CD4-positive, alpha-beta T cell treated with Interleukin-15 for 1 hour (primary cell): Measurements from ENCODE around the gene COL2A1.

ENCODE experiments used
- DNase-seq: peaks from one replicate; pipeline ENCODE4 v3.0.0-alpha.2; 2020

COL2A1 gene

DNA sequence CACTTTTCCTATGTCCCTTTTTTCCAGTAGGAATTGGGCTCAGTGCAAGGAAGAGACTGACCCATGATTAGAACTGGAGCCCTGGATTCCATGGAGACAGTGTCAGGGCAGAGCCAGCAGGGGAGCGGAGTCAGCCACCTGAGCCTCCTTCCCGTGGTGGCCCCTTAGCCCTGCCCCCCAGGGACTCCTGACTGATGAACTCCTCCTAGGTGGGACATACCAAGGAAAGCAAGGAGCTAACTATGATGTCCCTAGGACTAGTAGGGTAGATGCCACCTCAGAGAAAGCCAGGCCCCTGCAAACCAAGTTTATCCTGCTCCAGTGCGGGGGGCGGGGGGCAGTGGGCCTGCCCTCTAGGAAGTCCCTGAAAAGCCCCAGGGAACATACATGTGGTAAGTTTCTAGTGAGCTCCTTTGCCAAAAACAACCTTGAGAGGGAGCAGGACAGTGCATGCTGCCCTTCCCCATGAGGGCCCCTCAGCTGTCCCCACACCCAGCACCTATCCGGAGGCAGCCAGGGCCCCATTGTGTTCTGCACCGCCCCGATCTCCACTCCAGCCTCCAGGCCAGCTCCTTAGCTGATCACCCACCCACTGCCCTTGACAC is 6.2 kb upstream of the COL2A1 start:
- no peak for DNase-seq

DNA sequence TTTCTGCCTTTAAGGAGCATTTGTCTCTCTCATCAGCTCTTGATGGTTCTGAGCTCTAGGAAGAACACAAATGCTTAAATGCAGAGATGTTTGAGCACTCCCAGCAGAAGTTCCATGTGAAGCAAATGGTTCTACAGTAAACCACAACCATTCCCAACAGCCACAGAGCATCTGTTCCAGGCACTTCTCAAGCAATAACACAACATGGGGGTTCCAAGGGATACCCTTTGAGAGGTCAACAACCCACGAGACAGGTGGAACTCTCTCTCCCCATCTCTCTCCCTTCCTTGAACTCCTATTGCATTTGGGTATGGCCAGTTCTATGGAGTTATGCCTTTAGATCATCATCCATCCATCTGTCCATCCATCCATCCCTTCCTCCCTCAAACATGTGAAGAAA is 5.2 kb upstream of the COL2A1 start:
- no peak for DNase-seq

DNA sequence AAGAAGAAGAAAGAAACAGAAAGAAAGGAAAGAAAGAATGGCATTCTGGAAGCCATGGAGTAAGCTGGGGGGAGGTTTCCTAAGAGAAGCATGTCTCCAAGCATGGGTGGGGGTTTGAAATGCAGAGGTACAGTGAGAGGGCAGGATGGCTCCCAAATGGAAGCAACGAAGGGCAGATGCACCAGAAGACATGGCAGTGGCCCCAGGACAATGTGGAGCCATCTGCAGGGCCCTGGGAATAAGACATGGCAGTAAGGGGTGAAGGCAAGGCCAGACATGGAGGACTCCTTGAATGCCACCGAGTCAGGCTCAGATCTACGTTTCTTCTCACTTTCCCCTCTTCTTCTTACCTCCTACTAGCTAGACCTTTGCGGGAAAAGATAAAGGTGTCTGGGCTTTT is 4.7 kb upstream of the COL2A1 start:
- no peak for DNase-seq

DNA sequence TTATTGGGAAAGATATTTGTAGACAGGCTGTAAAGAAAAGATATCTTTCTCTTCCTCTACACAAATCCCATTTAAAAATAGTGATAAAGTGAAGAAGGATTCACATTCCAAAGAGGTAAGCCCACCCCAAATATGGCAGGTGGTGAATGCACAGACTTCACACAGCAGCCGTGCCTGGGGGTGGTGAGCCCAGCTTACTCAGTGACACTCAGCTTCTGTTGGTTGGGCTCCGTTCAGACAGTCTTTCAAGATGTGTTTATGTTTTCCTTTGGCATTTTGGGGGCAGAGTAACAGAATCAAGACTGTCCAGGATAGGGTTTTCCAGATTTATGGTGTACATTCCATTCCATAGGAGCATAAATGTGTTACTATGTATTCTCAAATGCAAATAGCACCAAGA is 4.1 kb upstream of the COL2A1 start:
- no peak for DNase-seq

DNA sequence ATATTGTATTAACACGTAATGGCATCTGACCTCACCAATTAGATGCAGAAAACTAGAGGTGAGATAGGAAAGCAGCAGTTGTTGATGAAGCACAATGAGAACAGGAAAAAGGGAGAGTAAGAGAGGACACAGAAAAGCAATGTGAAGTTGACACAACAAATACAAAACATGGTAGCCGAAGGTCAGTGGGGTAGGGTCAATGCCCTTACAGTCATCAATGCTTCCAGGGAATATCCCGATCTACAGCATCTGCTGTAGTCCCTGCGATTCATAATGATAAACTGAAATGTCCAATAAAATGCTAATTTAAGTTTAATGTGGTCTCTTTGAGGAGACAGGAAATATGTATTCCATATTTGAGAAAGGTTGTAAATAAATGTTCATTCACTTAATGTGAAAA is 2.9 kb upstream of the COL2A1 start:
- DNase-seq: no peak

DNA sequence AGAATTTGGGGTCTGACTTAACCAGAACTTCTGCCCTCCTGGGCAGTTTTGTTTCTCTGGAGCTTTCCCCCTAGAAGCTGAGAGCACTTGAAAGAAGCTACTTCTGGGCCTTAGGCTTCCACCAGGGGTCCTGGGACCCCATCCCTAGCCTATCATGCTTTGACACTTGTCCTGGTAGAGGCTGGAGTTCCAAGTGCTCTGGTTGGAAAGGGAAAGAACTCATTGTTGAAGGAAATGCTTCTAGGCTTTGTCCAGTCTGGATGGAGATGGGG is 1.4 kb upstream of the COL2A1 start:
- DNase-seq: no peak

DNA sequence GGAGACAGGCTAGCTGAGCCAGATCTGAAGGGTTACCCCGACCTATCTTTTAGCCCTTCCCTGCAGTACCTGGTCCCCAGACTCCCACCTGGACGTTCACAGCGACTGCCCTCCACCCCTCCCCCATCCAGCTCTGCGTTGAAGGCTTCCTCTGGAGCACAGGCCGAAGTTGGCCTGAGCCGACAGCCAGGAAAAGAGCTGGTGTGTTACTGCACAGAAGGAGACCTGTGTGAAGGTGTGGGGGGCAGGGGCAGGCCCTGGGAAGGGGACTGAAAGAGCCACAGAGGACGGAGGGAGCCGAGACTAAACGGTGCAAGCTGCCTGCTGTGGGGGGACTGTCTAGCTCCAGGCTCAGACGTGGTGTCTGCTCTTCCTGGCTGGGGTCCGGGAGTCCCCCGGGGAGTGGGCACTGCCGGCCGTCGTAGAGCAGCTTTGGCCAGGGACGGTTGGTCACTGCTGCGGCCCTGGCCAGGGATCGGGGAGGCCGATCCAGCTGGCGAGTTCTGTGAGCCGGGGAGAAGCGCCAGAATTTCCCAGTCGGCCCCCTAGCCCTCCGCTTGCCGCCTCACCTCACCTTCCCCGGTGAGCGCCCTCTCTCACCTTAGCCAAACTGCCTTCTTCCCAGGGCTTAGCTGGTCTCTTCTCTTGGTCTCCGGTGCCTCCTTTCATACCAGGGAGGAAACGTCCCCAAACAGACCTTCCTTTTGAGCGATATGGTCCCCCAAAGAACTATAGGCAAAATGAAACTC is 899 bp upstream of the COL2A1 start:
- DNase-seq: no peak

DNA sequence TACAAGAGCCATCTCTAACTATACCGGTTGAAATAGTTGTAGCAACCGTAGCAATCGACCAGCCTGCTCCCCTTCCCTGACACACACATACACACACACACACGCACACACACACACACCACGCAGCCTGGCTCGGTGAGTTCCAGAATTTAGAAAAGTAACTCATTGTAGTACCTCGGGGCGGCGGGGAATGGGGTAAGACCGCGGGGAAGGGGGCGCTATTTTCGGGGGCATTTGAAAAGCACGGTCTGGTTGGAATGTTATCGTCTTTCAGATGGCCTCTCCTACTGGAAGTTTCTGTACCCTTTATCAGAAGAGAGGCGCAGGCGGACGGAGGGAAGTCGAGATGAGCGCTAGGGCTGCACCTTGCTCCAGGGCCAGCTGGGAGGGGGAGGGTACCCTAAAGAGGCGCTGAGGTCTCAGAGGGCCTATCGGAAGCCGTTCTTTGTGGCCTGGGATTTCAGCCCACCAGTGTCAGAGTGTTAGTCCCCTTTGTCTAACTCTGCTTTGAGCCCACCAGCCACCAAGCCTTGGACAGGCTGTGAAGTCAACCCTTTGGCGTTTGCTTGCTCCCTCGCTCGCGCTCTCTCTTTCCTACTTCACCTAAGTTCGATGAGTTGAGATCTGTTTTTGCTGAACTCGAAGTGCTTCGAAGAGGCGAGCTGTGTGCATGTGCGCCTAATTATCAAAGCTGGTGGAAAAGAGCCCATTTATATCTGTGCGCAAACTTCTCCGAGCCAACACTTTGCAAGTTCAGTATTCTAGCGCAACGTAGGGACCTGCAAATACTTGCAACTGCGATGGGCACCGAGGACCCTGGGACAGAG is 837 bp downstream of the COL2A1 start:
- DNase-seq: no peak

DNA sequence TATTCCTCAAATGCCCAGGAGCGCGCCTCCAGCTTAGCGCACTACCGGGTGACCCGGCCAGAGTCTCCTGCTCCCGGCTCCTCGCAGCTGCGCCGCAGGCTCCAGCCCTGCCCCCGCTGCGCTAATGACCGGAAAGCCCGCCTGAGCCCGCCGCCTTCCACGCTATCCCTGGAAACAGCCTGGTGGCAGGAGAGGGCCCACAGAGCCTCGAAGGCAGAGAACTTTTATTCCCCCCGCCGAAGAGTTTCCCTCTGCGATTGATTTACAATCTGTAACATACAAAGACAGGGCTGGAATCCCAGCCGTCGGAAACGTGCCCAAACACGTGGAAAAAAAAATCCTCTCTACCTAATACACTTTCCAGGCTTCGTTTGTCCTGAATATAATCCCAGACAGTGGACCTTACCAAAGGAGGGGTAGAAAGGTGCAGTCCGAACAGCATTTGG is 1.5 kb downstream of the COL2A1 start:
- DNase-seq: no peak

DNA sequence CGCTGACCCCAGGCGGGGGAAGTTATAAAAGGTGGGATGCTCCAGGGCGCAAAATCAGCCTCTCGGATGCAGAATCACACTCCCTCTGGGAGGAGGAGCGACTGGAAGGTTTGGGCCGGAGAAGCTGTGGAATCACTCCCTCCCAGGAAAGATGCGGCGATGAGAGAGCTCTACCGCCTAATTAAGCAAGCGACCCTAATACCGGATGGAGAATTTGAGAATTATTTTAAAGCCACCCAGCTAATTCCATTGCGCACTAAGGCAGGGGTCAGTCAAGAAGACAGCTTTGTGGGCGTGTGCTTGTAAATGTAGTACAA is 1.9 kb downstream of the COL2A1 start:
- no peak for DNase-seq

DNA sequence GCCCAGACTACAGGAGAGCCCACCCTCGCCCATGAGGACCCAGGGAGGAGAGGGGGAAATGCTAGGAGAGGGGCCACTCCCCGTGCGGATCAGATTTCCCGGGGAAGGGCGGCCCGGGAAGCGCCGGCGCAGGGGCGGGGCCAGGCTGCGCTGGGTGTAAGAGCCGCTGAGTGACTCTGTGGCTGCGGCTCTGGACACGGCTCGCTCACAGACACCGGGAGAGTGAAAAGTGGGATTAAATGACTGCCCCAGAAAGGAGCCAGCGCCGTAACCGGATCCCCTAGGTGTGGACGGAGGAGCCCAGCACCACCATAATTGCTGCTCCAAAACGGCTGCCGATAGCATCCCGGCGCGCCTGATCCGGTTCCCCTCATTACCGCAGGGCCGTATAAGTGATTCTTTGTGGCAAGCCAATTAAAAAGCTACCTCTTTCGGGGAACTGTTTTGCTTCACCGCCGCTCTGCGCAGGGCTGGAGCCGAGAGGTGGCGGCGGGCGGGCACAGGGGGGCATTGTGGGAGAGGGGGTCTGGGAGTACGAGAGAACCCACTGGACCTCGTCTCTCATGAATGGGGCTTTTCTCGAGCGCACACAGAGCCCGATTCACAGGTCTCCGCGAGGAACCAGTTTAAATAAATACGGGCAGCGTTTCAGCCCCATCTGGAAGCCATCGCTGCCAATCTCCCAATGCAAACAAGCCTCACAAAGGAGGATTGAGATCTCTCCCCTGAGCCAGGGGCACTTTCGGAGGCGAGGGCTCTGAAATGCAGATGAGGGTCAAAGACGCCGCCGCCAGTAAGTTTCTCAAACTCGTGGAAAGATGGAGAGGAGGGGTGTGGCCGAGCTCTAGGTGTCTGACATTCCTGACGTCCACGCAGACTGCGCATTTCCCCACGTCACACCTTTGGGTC is 2.5 kb downstream of the COL2A1 start:
- DNase-seq: no peak

DNA sequence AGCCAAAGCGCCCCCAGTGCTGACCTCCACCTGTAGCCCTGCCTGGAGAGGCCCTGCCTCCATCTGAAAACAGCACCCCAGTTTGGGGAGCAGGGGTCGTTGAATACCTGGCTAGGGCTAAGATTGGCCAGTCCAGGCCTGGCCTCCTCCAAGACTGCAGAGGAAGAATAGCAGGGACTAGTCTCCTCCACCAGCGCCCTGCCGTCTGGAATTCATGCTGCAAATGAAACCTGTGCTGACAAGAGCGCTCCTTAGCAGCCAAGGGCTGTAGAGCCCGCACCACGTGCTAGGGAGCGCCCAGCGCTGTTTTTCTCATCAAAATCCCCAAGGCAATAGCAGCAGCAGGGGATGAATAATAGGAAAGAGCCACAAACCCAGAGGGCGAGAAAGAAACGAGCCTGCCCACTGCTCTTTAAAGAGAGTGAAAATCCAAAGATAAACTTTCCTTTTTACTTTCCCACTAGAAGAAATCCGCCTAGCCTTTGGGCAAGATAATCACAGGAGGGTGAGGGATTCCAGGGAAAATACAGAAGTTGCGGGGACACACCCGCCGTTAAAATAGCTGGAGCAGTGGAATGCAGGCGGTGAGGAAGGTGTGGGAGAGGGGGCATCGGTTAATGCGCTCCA is 3.3 kb downstream of the COL2A1 start:
- no peak for DNase-seq

DNA sequence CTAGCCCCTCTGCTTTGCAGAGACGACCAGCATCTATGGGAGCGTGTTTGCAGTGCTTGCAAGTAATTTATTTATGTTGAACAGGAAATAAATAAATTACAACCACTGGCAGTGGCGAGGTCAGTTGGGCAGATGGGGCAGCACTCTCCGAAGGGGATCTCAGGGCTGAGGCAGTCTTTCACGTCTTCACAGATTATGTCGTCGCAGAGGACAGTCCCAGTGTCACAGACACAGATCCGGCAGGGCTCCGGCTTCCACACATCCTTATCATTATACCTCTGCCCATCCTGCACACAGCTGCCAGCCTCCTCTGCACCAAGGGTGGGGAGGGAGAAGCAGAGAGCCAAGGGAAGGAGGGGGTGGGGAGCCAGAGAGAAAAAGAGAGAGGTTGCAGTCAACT is 4.5 kb downstream of the COL2A1 start:
- no peak for DNase-seq

DNA sequence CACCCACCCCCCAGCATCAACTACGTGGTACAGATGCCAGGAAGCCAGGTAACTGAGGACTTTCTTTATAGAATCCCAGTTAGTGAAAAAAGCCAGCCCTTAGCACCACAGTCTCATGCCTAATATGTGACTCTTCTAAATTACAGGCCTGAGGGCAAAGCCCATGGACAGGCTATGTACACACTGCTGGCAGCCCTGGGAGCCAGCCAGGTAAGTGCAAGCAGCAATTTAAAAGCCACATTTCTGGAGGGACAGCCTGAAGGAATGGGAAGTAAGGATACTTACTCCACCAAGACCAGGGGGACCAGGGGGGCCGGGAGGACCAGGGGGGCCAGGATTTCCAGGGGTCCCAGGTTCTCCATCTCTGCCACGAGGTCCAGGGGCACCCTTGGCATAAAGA is 7.0 kb downstream of the COL2A1 start:
- no peak for DNase-seq

DNA sequence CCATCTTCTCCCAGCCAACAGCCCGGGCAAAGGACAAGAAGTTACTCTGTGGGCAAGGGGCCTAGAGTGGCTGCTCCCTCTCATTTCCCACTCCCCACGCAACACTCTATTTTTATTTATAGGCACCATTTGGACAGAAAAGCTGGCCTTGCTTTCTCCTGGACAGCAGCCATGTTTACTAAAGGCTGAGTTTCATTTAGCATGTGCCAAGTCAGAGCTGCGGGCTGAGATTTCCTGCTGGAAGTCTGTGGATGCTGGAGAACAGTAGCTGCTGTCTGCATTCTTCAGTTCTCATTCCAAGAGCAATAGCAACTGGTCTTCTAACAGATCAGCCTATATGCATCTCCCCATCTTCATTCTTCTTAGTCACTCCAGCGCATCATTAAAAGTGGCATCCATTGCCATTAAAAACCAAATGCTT is 8.3 kb downstream of the COL2A1 start:
- DNase-seq: no peak

DNA sequence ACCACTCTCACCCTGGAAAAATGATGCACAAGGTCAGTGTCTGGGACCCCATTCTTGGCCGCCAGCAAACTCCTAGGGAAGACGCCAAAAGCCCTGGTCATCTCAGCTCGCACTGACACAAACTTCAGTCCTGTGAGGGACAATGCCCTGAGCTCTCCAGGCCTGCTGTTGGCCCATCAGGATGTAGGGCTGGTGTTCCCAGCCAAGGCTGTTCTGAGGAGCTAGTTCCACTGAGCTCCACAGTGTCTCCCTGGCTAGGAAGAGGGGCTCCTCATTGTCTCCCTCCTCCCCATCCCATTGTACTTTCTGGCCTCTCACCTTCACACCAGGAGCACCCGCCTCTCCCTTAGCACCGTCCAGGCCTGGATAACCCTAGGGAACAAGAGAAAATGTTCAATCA is 10.8 kb downstream of the COL2A1 start:
- no peak for DNase-seq

DNA sequence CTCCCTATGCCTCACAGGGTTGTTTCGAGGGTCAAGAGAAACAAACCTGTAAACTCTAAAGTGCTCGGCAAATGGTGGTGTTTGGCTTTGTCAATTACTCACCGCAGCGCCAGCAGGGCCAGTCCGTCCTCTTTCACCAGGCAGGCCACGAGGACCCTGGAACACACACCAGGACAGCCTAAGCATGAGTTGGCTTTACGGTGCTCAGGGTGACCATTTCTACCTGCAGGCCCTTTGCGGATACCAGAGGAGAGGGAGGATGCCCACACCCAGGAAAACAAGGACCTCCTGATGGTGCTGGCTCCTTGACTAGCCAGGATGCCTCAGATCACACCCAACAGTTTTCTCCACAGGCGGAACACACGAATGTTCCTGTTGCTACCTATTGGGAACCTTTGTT is 11.5 kb downstream of the COL2A1 start:
- no peak for DNase-seq

DNA sequence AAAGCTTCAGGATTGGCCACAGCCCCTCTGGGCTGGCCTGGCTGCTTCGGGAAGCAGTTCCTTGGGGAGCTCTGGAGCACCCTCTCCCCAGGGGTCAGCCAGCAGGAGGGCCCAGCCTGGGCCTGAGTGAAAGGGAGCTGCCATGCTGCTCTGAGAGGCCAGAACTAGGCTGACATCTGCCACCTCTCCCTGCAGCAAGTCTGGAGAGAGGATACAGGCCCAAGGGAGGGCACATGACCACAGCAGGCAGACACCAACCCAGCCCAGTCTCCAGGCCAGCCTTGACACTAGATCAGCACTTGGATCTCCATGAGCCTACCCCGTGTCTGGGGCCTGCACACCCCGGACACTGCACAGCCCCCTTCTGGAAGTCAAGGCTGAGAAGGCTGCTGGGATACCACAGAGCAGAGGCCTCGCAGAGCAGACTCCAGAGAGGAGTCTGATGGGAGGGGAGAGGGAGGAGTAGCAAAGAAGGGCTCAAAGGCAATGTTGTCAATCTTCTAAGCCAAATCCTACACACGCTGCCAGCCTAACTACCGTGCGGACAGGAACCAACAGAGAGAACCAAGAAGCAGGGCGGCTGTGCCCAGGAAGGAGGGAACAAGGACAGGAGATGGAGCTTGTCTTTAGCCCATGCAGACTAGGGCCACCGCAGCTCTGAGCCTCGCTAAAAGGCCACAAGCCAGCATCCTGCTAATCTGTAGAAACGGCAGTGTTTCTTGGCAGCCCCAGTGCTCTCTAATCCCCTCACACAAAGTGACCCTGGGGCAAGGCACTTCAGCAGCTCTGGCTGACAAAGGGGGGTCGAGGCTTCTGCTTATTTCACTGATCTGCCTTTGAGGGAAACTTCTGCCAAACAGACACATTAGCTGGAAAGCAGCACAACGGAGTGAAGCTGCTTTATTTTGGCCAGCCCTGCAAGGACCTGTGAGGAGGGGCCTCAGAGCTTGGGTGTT is 12.9 kb downstream of the COL2A1 start:
- DNase-seq: no peak

DNA sequence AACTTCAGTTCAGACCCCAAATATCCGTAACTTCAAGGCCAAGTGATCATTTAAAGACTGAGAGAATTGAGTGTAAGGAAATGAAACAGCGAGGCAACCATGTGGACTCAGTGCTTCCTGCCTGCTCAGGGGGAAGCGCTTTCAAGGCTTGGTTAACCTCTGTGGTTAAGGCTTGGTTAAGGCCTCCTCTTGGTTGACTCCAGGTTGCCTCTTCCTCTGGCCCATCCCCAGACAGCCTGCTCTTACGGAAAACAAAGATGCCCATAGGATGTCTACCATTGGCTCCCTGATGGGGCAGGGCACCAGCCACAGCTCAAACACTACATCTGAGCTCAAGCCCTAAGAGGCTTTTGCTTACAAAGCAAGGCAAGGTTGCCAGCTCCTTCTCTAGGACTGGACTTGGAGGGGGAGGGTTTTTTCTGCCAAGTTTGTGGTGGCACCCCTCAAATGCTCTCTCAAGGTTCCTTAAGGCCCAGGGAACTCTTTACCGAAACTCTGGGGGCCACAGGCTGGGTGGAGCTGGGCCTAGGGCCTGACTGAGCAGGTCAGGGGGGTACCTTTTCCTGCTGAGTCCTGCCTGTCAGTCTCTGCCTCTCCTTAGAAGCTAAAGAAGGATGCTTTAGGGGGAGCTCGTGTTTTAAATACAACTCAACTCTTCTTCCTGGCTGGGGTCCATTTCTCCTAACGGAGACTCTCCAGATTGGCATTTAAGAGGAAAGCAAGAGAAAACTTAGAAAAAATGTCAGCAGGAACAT is 13.7 kb downstream of the COL2A1 start:
- peak; percentile 54 for DNase-seq

DNA sequence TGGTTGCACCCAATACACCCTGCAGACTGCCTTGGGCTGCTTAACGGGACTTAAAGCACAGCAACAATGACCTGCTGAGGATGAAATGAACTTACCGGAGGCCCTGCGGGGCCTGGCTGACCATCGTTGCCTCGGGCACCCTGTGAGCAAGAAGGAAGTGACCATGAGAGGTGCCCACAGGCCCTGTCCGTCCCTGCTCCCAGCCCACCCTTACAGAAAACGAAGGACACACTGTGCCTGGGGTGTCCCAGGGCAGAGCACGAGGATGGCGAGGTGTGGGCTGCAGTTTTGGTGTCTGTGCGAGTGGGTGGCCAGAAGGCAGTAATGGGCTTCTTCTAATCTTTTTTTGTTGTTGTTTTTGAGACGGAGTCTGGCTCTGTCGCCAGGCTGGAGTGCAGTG is 14.6 kb downstream of the COL2A1 start:
- DNase-seq: no peak

DNA sequence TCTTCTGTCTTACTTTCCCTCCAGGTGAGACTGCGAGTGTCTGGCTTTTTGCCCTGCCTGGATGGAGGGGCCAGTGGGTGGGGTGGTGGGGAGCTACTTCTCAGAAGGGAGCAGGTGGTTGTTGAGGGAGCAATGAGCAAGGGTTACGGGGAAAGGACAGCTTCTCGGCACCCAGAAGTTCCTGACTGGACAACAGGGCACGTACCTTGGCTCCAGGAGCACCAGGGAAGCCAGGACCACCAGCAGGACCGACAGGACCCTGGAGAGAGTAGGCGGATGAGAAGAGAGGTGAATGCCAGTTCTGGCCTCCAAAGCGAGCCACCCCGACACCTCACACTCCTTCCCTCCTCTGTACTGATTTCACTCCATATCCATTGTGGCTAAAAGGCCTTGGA is 15.3 kb downstream of the COL2A1 start:
- DNase-seq: no peak
